Motor neuron (in vitro differentiated cells): ENCODE measurements around the gene KREMEN1. TPM values are rescaled to one million over a fixed set of nuclear protein-coding genes. Genes with fewer than 3 reads are reported as not detected.

Source experiments
- ATAC-seq, 8 experiments: fragments of 200-7000 bp; cut with Tn5 transposase; replicated peaks in 6 of 8; 2 replicates each; pipeline ENCODE4 v1.8.0; 2021; ENCODE audit warnings: mild to moderate bottlenecking in 8 of 8, moderate library complexity in 8 of 8
- H3K27ac ChIP-seq, 2 donors: fragments of 250-450 bp; sonication (Bioruptor Pico); 2 replicates each; pipeline ENCODE4 v1.9.0; 2021; ENCODE audit warnings: antibody characterized with exemption in 2 of 2, mild to moderate bottlenecking in 2 of 2, moderate library complexity in 1 of 2
- H3K4me1 ChIP-seq, 2 donors: fragments of 250-450 bp; sonication (Bioruptor Pico); replicated peaks in 1 of 2; 2 replicates each; pipeline ENCODE4 v1.6.1; 2021; ENCODE audit warnings: antibody characterized with exemption in 2 of 2, mild to moderate bottlenecking in 2 of 2, moderate library complexity in 1 of 2
- H3K4me3 ChIP-seq, 5 donors: fragments of 250-450 bp; sonication (Bioruptor Pico); 2 replicates each; pipeline ENCODE4 v1.9.0; 2021; ENCODE audit warnings: antibody characterized with exemption in 5 of 5, mild to moderate bottlenecking in 5 of 5, moderate library complexity in 4 of 5
- WGBS, 10 experiments: fragments of 450-650 bp; shearing (Covaris generic); methylation state at CpG; one replicate each; pipeline ENCODE4 v1.0.0; 2022; 5-methylcytosine and 5-hydroxymethylcytosine counted together
- in situ Hi-C, 9 experiments: fragments of 400-800 bp; cut with MboI; loops; one replicate each; pipeline ENCODE4 v1.15.0; 2021; ENCODE audit warnings: low sequenced_read_pairs in 9 of 9, low pct_unique_long_range_greater_than_20kb in 2 of 9; ENCODE audit not compliant: unreplicated experiment in 9 of 9
- total RNA-seq, 8 experiments: library from RNA; unstranded; fragments of 300-600 nt; gene quantifications; 2 replicates each; pipeline versions ENCODE4 v1.2.3 to v1.2.4, GENCODE V29; 2022

Gene KREMEN1
- total RNA-seq, 8 experiments from 2014 or later: 3.3 to 16.5 (median 6.4) TPM

DNA sequence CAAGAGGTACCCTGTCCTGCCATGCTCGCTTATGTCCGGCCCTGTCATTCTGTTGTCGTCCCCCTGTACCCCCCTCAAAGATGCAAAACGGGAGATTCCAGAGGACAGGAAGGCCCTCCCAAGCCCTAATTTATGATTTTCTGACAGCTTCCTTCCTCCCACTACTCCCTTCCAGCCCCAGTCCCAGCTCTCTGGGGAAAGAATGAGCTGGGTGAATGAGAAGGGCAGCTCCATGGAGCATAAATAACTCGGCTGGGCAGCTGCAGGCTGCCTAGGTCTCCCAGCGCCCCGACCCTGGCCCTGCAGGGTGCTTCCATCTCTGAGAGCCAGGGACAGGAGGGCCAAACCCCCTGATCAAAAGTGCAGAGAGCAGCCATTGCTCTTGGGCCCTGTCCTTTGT is 128.9 kb downstream of the KREMEN1 start:
- Histone ChIP-seq H3K4me1 (peaks cover 7 to 12% of the 10 kb centered on the region in 2 donors), H3K27ac (no peak overlapping the region), H3K4me3 (no peak overlapping the region)
- WGBS, 10 experiments: 40 to 100% (median 76%) methylated on average over 1 to 3 of the region's 7 CpGs; no CpG with 5 or more reads in 7 of the 10 experiments
- in situ Hi-C loops: no loop called here
- no peak for ATAC-seq

GRCh38 chr22:29202212-29203192 is 129.7 kb downstream of the KREMEN1 start:
- peak in 3 of 8 experiments; percentile 13 to 42 (median 15) for ATAC-seq
- Histone ChIP-seq H3K27ac (no peak overlapping the region), H3K4me3 (no peak overlapping the region), H3K4me1 (peaks cover 8 to 18% of the 10 kb centered on the region in 2 donors)
- 43 to 100% (median 64%) methylated on average over 1 to 6 of the region's 24 CpGs; no CpG with 5 or more reads in 2 of the 10 experiments for WGBS, 10 experiments
- in situ Hi-C loops: no loop called here

GRCh38 chr22:29203488-29204454 is 130.9 kb downstream of the KREMEN1 start:
- Histone ChIP-seq H3K4me3 (no peak overlapping the region), H3K4me1 (peaks cover 8 to 20% of the 10 kb centered on the region in 2 donors), H3K27ac (no peak overlapping the region)
- ATAC-seq: no peak
- 0 to 88% (median 70%) methylated on average over 1 to 6 of the region's 9 CpGs; no CpG with 5 or more reads in 2 of the 10 experiments for WGBS, 10 experiments
- in situ Hi-C loops: no loop called here

GRCh38 chr22:29204455-29205183 is 131.8 kb downstream of the KREMEN1 start:
- peaks cover 8 to 27% of the 10 kb centered on the region in 2 donors for H3K4me1 ChIP-seq
- 40 to 100% (median 88%) methylated on average over 1 to 2 of the region's 8 CpGs; no CpG with 5 or more reads in 4 of the 10 experiments for WGBS, 10 experiments
- no peak overlapping the region for H3K27ac ChIP-seq
- H3K4me3 ChIP-seq: no peak overlapping the region
- no peak for ATAC-seq
- in situ Hi-C loops: no loop called here

GRCh38 chr22:29205252-29205593 is 132.4 kb downstream of the KREMEN1 start:
- Histone ChIP-seq H3K4me3 (peak overlapping the region; percentile 40 to 73 (median 48)), H3K27ac (no peak overlapping the region), H3K4me1 (peaks cover 8 to 29% of the 10 kb centered on the region in 2 donors)
- ATAC-seq: no peak
- WGBS, 10 experiments: 50 to 100% (median 77%) methylated on average over 1 to 7 of the region's 11 CpGs; no CpG with 5 or more reads in 2 of the 10 experiments
- in situ Hi-C loops: no loop called here

GRCh38 chr22:29205594-29206371 is 132.9 kb downstream of the KREMEN1 start, which contains the start of gene EMID1:
Gene EMID1, plus strand, starts transcription at chr22:29205896. Its CDS starts 143 bp downstream, at chr22:29206039.
- in situ Hi-C loops: no loop called here
- H3K4me1 ChIP-seq: peaks cover 8 to 29% of the 10 kb centered on the region in 2 donors
- peak within 1 kb of the TSS; percentile 40 to 73 (median 48) for H3K4me3 ChIP-seq
- peak; percentile 56 to 76 (median 73) for ATAC-seq
- peak within 1 kb of the TSS in 1 of 2 donors; percentile 23 for H3K27ac ChIP-seq
- WGBS, 10 experiments: 0 to 40% methylated on average over 1 of the region's 90 CpGs; no CpG with 5 or more reads in 8 of the 10 experiments

- 0 to 63% (median 11%) methylated on average over 1 to 8 of the region's 19 CpGs; no CpG with 5 or more reads in 2 of the 10 experiments for WGBS, 10 experiments
- H3K4me1 ChIP-seq: peaks cover 8 to 29% of the 10 kb centered on the region in 2 donors
- in situ Hi-C loops: no loop called here
- H3K27ac ChIP-seq: peak overlapping the region in 1 of 2 donors; percentile 23
- peak overlapping the region; percentile 40 to 73 (median 48) for H3K4me3 ChIP-seq
- peak in 4 of 8 experiments; percentile 2 to 6 (median 4) for ATAC-seq
Observed at GRCh38 chr22:29206372-29207242, 133.8 kb downstream of the KREMEN1 start.

DNA sequence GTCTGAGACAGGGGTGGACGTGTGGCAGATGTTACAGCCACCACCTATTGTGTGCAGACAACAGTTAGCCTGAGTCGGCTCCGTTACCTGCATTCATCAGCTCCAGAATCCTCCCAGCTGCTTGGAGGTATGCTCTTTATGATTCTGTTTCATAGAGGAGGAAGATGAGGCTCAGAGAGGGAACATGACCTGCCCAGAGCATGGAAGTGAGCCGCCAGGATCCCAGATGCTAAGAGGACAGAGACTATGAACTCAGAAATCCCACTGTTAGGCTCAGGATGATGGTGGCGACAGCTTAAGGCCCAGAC is 134.4 kb downstream of the KREMEN1 start:
- H3K4me3 ChIP-seq: peak overlapping the region in 1 of 5 donors; percentile 47
- ATAC-seq: no peak
- in situ Hi-C loops: no loop called here
- 0 to 69% (median 52%) methylated on average over 1 to 4 of the region's 5 CpGs; no CpG with 5 or more reads in 5 of the 10 experiments for WGBS, 10 experiments
- peaks cover 8 to 29% of the 10 kb centered on the region in 2 donors for H3K4me1 ChIP-seq
- H3K27ac ChIP-seq: no peak overlapping the region

GRCh38 chr22:29207562-29208501 is 135.0 kb downstream of the KREMEN1 start:
- no peak overlapping the region for H3K4me3 ChIP-seq
- in situ Hi-C loops: no loop called here
- peaks cover 8 to 24% of the 10 kb centered on the region in 2 donors for H3K4me1 ChIP-seq
- WGBS, 10 experiments: 66 to 100% (median 75%) methylated on average over 1 to 5 of the region's 11 CpGs; no CpG with 5 or more reads in 6 of the 10 experiments
- no peak for ATAC-seq
- no peak overlapping the region for H3K27ac ChIP-seq

- no peak overlapping the region for H3K4me3 ChIP-seq
- ATAC-seq: no peak
- WGBS, 10 experiments: 40 to 100% (median 86%) methylated on average over 1 to 3 of the region's 4 CpGs; no CpG with 5 or more reads in 5 of the 10 experiments
- H3K4me1 ChIP-seq: peaks cover 8 to 22% of the 10 kb centered on the region in 2 donors
- H3K27ac ChIP-seq: no peak overlapping the region
- in situ Hi-C loops: no loop called here
Observed at GRCh38 chr22:29208502-29208862, 135.6 kb downstream of the KREMEN1 start.
